ENCODE data around the gene REX1BD. TPM values are rescaled to one million over a fixed set of nuclear protein-coding genes. Genes with fewer than 3 reads are reported as not detected.

Gene REX1BD
- total and polyA plus RNA-seq, 2 of the 8 experiments (the other 6 are each of a cell fraction or from before 2014, with no cell fraction given), result 56.8 to 62.7 TPM

GRCh38 chr19:18557411-18558201, 31.0 kb upstream of the REX1BD start, which contains the start of gene KXD1 (continued):
- TF ChIP-seq RNF2 (IDR thresholded peaks at IDR 0.05; ENCODE audit: borderline replicate concordance, low read depth, low read length, missing control alignments, poor library complexity, severe bottlenecking), result no peak
- TF ChIP-seq SUZ12 (IDR thresholded peaks at IDR 0.05; ENCODE audit: low read length), result peak; percentile 41; the same call in 1 of the 2 replicates
- no peak for TF ChIP-seq EZH2 (IDR thresholded peaks at IDR 0.05; ENCODE audit: low read depth, low read length, severe bottlenecking)
- peak; percentile 54 for TF ChIP-seq NRF1 (IDR thresholded peaks at IDR 0.05; ENCODE audit: low read depth, low read length)
- no peak for TF ChIP-seq TAF7 (optimal IDR thresholded peaks at IDR 0.05; ENCODE audit: borderline replicate concordance, low read depth, low read length)
- TF ChIP-seq PHF8 (conservative IDR thresholded peaks at IDR 0.05; ENCODE audit: low read depth, low read length), result peak; percentile 52
- TF ChIP-seq SIRT6 (IDR thresholded peaks at IDR 0.05; ENCODE audit: low read length), result no peak
- TF ChIP-seq KDM4A (IDR thresholded peaks at IDR 0.05; ENCODE audit: low read depth, low read length, severe bottlenecking), result peak; percentile 44
- no peak for TF ChIP-seq EGR1 (IDR thresholded peaks at IDR 0.05; ENCODE audit: borderline replicate concordance, low read depth, low read length)
- no peak for TF ChIP-seq TAF1 (IDR thresholded peaks at IDR 0.05; ENCODE audit: low read depth, low read length)
- peak; percentile 68 for TF ChIP-seq CREB1 (IDR thresholded peaks at IDR 0.05)
- peak; percentile 68 for TF ChIP-seq ASH2L (IDR thresholded peaks at IDR 0.05; ENCODE audit: low read length)
